Endothelial cell (in vitro differentiated cells): Measurements from ENCODE around the gene TMEM234. TPM values are rescaled to one million over a fixed set of nuclear protein-coding genes. Genes with fewer than 3 reads are reported as not detected.

Experiments used
- DNase-seq: peaks from one replicate; pipeline ENCODE4 v3.0.0; 2021; ENCODE audit warnings: low spot score
- H3K27ac Mint-ChIP-seq: one replicate; pipeline ENCODE4 v1.8.0; 2021; ENCODE audit warnings: mixed read lengths, inconsistent platforms; ENCODE audit not compliant: unreplicated experiment
- H3K27me3 Mint-ChIP-seq: one replicate; pipeline ENCODE4 v1.8.0; 2021; ENCODE audit warnings: mild to moderate bottlenecking, moderate library complexity, mixed read lengths, inconsistent platforms; ENCODE audit not compliant: unreplicated experiment
- H3K36me3 Mint-ChIP-seq: one replicate; pipeline ENCODE4 v1.8.0; 2021; ENCODE audit warnings: mild to moderate bottlenecking, low read depth, mixed read lengths, inconsistent platforms; ENCODE audit not compliant: unreplicated experiment
- H3K4me1 Mint-ChIP-seq: one replicate; pipeline ENCODE4 v1.8.0; 2021; ENCODE audit warnings: mild to moderate bottlenecking, mixed read lengths, inconsistent platforms; ENCODE audit not compliant: unreplicated experiment
- H3K4me3 Mint-ChIP-seq: one replicate; pipeline ENCODE4 v1.8.0; 2021; ENCODE audit warnings: mild to moderate bottlenecking, mixed read lengths, inconsistent platforms; ENCODE audit not compliant: unreplicated experiment
- H3K9me3 Mint-ChIP-seq: one replicate; pipeline ENCODE4 v1.8.0; 2021; ENCODE audit warnings: mixed read lengths, inconsistent platforms; ENCODE audit not compliant: unreplicated experiment
- total RNA-seq: library from RNA; stranded (reverse); fragmentation: NEBNext Ultra II Directional; extraction: Animal tissue kit (Norgen Biotek cat#: 25700); gene quantifications from one replicate; pipeline ENCODE4 v1.2.1, GENCODE V29; 2021; ENCODE audit not compliant: unreplicated experiment
- TF ChIP-seq, protein P1 (sequence below): fragments of 200-600 bp; sonication (generic); IDR thresholded peaks from one replicate; pipeline ENCODE4 v1.5.0; 2021; ENCODE audit warnings: antibody characterized with exemption; ENCODE audit not compliant: unreplicated experiment

The TMEM234 gene
- total RNA-seq, 1 donor from 2014 or later = 23.2 TPM

- H3K36me3 Mint-ChIP-seq = peaks cover 51% of the 10 kb centered on the region
- DNase-seq = no peak
- H3K27ac Mint-ChIP-seq = peak overlapping the region; percentile 91
- TF ChIP-seq, protein P1, sequence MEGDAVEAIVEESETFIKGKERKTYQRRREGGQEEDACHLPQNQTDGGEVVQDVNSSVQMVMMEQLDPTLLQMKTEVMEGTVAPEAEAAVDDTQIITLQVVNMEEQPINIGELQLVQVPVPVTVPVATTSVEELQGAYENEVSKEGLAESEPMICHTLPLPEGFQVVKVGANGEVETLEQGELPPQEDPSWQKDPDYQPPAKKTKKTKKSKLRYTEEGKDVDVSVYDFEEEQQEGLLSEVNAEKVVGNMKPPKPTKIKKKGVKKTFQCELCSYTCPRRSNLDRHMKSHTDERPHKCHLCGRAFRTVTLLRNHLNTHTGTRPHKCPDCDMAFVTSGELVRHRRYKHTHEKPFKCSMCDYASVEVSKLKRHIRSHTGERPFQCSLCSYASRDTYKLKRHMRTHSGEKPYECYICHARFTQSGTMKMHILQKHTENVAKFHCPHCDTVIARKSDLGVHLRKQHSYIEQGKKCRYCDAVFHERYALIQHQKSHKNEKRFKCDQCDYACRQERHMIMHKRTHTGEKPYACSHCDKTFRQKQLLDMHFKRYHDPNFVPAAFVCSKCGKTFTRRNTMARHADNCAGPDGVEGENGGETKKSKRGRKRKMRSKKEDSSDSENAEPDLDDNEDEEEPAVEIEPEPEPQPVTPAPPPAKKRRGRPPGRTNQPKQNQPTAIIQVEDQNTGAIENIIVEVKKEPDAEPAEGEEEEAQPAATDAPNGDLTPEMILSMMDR = no peak
- no peaks in the 10 kb centered on the region for H3K9me3 Mint-ChIP-seq
- peak overlapping the region; percentile 92 for H3K4me3 Mint-ChIP-seq
- peaks cover 11% of the 10 kb centered on the region for H3K27me3 Mint-ChIP-seq
- H3K4me1 Mint-ChIP-seq = peaks cover 34% of the 10 kb centered on the region
These were observed 40.6 kb downstream of the TMEM234 start for GRCh38 chr1:32181563-32181962.

GRCh38 chr1:32181065-32181464 is 41.1 kb downstream of the TMEM234 start:
- H3K4me3 Mint-ChIP-seq = peak overlapping the region; percentile 92
- H3K27me3 Mint-ChIP-seq = peaks cover 8% of the 10 kb centered on the region
- peak overlapping the region; percentile 91 for H3K27ac Mint-ChIP-seq
- peaks cover 31% of the 10 kb centered on the region for H3K4me1 Mint-ChIP-seq
- no peak for DNase-seq
- H3K36me3 Mint-ChIP-seq = peaks cover 46% of the 10 kb centered on the region
- TF ChIP-seq, protein P1 = no peak
- H3K9me3 Mint-ChIP-seq = no peaks in the 10 kb centered on the region

DNA sequence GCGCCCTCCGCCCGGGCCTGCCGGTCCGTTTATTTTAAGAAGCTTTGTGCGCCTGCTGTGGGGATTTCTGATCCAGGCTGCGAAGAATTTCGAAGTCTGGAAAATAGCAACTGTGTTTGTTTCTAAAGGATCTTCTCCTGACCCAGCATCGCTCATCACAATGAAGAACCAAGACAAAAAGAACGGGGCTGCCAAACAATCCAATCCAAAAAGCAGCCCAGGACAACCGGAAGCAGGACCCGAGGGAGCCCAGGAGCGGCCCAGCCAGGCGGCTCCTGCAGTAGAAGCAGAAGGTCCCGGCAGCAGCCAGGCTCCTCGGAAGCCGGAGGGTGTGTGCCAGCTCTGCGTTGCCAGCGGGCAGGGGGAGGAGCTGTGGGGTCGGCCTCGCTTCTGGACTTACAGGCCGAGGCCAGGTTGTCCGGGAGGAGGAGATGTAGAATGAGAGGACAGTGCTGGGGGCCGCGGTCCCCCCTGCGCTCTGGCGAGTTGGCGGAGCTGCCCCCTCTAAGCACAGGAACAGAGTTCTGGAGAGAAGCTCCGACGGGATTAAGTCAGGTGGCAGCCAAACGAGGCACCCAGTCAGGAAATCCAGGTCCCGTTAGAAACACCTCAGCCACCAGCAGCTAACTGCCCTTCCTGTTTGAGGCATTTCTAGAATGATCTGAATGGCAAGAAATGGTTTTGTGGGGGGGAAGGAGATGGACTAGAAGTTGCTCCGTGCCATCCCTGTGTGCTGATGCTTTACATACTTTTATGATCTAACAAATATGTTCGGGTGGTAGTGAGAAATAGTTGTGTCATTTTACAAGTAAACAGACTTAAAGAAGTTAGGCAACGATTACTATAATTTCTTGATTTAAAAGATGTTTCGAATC is 41.7 kb downstream of the TMEM234 start:
- Mint-ChIP-seq H3K27ac (peak overlapping the region; percentile 91), H3K9me3 (no peaks in the 10 kb centered on the region), H3K27me3 (peaks cover 8% of the 10 kb centered on the region), H3K4me3 (peak overlapping the region; percentile 92), H3K4me1 (peaks cover 31% of the 10 kb centered on the region), H3K36me3 (peaks cover 43% of the 10 kb centered on the region)
- TF ChIP-seq, protein P1 = no peak
- peak; percentile 48 for DNase-seq

DNA sequence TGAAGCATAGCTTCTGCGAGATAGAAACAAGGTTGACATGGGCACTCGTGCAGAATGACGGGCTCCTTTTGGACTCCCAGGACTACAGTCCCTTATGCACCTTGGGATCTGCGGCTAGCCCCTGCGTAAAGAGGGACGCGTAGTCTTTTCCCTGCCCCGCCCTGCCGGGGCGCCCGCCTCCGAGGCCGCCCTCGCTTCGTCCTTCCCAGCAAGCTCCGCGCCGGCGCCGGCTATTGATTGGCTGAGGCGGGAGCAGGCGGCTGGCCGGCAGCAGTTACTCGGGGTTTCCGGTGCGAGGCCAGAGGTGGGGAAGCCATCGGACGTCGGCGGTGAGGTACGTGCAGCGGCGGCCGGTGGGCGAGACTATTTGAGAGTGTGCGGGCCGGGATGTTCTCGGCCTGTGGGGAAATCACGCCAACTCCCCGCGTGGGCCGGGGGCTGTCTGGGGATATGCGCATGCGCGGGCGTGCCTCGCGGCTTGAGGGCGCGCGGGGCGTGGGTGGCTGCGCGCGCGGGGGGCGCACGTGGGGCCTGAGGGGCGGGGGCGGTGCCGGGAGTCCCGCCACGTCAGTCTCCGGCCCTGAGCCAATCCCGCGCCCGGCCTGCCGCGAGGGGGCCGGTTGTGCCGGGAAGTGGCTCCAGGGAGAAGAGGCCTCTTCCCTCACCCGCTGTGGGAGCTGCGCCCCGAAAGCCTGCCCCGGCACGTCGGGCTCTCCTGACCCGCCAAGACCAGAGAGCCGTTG is 42.5 kb downstream of the TMEM234 start, which contains the start of gene TXLNA:
Gene TXLNA (plus strand): TSS at position 233 of the 743 bp plus-strand sequence. CDS start 671 bp downstream, outside the sequence.
- TF ChIP-seq, protein P1 = no peak
- Mint-ChIP-seq H3K4me1 (peaks cover 26% of the 10 kb centered on the region), H3K4me3 (peak within 1 kb of the TSS; percentile 92), H3K9me3 (no peaks in the 10 kb centered on the region), H3K36me3 (peaks cover 37% of the 10 kb centered on the region), H3K27me3 (peaks cover 4% of the 10 kb centered on the region), H3K27ac (peak within 1 kb of the TSS; percentile 93)
- peak; percentile 89 for DNase-seq

DNA sequence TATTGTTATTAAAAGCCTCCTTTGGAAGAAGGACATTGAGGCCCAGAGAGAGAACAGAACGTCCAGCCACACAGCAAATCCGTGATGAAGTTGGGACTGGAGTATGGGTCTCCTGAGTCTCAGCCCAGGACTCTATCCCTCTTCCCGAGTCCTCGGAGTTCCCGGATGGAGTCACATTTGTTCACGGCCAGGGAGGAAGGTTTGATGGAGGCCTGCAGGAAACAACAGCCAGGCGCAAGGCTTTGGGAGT is 43.0 kb downstream of the TMEM234 start:
- Mint-ChIP-seq H3K27me3 (peaks cover 4% of the 10 kb centered on the region), H3K4me3 (peak overlapping the region; percentile 88), H3K36me3 (peaks cover 33% of the 10 kb centered on the region), H3K9me3 (no peaks in the 10 kb centered on the region), H3K4me1 (peaks cover 26% of the 10 kb centered on the region), H3K27ac (peak overlapping the region; percentile 93)
- TF ChIP-seq, protein P1 = no peak
- no peak for DNase-seq
